ENCODE data around the gene C2CD3.

GRCh38 chr11:74212533-74212932 lies 41.7 kb upstream of the C2CD3 start:
- TF ChIP-seq, protein P1, sequence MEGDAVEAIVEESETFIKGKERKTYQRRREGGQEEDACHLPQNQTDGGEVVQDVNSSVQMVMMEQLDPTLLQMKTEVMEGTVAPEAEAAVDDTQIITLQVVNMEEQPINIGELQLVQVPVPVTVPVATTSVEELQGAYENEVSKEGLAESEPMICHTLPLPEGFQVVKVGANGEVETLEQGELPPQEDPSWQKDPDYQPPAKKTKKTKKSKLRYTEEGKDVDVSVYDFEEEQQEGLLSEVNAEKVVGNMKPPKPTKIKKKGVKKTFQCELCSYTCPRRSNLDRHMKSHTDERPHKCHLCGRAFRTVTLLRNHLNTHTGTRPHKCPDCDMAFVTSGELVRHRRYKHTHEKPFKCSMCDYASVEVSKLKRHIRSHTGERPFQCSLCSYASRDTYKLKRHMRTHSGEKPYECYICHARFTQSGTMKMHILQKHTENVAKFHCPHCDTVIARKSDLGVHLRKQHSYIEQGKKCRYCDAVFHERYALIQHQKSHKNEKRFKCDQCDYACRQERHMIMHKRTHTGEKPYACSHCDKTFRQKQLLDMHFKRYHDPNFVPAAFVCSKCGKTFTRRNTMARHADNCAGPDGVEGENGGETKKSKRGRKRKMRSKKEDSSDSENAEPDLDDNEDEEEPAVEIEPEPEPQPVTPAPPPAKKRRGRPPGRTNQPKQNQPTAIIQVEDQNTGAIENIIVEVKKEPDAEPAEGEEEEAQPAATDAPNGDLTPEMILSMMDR (IDR thresholded peaks at IDR 0.05; ENCODE audit: insufficient read depth, low read depth, low read length) = no peak
- TF ChIP-seq EZH2 (IDR thresholded peaks at IDR 0.05; ENCODE audit: insufficient read depth, low read length) = no peak

Data from astrocyte (in vitro differentiated cells and primary cell).